Superior temporal gyrus (tissue), 1 donor: Measurements from ENCODE around the gene ZNF277.

Experiments
- DNase-seq: peaks from one replicate; pipeline ENCODE4 v3.0.0-alpha.2; 2016; ENCODE audit errors: extremely low spot score

Gene ZNF277

DNA sequence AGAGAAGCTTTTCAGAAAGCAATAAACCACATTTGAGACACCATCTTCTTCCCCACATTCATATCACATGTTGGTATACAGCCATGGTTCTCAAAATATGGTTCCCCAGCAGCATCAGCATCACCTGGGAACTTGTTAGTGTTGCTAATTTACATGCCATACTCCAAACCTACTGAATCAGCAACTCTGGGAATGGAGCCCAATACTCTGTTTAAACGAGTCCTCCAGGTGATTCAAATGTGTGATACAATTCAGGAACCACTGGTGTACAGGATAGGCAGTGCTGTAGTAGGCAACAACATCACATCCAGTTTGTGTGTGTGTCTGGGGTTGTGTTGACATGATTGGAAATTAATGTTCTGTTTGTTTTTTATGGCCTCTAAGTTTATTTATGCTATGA, 47.7 kb downstream of the ZNF277 start:
- no peak for DNase-seq

DNA sequence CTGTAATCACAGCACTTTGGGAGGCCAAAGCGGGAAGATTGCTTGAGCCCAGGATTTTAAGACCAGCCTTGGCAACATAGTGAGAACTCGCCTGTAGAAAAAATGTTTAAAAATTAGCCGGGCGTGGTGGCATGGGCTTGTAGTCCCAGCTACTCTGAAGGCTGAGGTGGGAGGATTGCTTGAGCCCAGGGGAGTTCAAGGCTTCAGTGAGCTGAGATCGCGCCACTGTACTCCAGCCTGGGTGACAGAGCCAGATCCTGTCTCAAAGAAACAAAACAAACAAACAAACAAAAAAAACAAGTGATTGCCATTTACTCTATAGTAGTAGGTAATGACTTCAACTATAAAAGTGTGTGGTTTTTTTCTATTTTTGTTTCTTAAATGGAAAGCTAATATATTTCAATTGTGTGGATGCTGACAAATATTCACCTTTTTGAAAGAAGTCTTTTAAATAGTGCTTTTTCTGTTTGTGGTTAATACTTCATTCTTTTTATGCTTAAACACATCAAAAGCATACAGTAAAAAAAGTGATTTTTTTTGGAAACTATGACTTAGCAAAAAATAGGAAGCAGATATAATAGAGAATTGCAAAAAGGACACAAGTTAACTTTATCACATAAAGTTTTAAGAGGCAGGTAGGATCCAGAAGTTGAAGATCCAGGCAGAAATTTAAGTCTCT, 48.4 kb downstream of the ZNF277 start:
- DNase-seq, result no peak

GRCh38 chr7:112255388-112255720, 48.9 kb downstream of the ZNF277 start:
- DNase-seq, result no peak

DNA sequence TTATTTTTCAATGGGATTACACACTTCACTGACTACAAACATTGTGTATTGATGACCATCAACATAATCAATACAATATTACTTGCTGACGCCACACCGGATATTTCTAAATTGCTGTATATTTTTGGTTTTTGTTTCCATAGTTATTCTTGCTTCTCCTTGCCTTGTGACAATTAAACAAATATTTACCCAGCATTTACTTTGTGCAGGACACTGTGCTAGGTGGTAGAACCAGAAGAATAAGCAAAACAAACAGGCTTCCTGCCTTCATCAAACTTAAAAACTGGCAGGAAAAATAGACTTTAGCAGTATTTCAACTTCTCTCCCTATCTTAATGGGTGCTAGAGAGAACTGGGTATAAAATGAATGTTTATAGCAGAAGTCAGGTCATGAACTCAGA, 50.6 kb downstream of the ZNF277 start:
- DNase-seq, result no peak

GRCh38 chr7:112260911-112261310, 54.4 kb downstream of the ZNF277 start:
- DNase-seq, result no peak

DNA sequence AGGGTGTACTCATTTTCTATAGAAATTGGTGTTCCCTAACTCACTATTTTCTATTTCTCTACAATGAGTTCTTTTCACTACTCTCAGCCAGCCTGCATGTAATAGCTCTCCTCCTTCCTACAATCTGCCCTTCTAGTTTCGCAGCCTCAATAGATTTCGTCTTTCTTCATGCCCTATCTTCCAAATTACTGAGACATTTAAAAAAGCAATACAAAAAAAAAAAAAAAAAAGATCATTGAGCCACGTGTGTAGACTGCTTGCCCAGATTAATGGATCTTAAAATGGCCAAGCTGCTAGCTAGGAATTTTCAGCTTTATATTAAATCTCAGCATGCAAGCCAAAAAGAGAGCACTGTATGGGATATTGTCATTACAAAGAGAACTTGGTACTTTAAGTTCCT, 55.5 kb downstream of the ZNF277 start:
- no peak for DNase-seq

- DNase-seq, result no peak
Measured at GRCh38 chr7:112262855-112263487, 56.5 kb downstream of the ZNF277 start.

DNA sequence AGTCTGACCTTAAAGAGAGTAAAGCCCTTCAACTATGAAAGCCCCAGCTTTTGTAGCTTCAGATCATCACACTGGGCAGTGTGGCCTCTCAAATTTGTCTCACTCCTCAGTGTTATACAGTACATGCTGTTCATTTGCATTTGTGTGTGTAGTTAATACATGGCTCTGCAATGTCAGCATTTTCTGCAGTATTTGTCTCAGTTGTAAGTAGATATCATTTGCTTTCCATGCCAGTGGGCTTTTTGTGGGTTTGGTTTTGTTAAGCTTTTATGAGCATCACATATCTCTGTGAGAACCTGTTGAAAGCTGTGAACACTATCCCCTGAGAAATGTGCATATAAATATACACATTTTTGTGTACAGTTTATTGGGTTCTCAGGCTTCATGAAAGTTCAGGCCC, 57.0 kb downstream of the ZNF277 start:
- DNase-seq, result no peak

DNA sequence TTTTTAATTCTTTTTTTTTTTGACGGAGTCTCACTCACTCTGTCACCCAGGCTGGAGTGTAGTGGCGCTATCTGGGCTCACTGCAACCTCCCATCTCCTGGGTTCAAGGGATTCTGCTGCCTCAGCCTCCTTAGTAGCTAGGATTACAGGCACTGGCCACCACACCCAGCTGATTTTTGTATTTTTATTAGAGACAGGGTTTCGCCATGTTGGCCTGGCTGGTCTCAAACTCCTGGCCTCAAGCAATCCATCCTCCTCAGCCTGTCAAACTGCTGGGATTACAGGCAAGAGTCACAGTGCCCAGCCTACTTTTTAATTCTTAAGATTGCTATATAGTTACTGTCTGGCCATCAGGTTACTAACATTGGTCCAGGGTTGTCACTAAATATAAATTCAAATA, 59.6 kb downstream of the ZNF277 start:
- no peak for DNase-seq

DNA sequence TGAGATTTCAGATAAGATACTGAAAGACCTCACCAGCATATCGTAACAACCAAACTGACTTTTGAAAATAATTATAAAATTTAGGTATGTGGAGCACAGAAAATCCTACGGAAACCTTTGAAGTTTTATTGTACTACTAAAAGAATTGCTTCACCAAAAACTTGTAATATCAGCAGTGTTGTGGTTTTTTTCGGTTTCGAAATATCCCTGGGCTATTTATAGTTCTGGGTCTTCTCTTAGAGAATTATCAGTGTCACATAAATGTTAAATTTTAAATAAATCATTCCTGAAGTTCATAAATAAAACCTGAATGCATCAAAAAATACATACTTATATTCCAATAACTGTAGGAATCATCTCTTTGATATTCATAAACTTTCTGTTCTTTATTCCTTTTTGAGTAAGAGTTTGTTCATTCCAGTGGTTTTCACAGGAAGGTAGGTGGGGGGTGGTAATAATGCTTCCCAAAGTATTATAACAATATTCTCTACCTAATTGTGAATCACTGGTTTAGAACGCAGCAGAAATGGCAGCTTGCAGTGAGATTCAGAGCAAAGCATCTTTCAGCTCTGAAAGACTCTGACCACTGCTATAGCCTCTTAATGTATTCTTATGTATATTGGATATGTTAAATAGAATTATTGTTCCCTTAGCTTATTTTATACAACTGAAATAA, 60.2 kb downstream of the ZNF277 start:
- DNase-seq, result no peak

GRCh38 chr7:112267944-112268691, 61.6 kb downstream of the ZNF277 start:
- no peak for DNase-seq

DNA sequence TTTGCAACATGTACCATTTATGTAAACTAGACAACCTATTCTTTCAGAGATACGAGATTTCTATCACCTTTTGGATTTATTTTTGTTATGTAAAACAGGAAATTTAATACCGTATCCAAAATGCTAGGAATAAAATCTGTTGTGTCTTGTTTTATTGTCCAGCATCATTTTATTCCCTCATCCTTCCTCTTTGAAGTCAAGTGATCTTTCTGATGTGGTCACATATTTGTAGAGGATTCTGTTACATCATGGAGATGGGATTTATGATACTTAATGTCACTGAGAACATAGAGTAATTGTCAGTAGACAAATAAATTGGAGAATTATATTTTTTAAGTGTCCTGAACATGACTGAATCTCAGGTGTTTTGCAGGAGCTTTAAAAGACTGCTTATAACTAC, 64.7 kb downstream of the ZNF277 start:
- no peak for DNase-seq

- no peak for DNase-seq
Measured at GRCh38 chr7:112272921-112273561, 66.5 kb downstream of the ZNF277 start.

DNA sequence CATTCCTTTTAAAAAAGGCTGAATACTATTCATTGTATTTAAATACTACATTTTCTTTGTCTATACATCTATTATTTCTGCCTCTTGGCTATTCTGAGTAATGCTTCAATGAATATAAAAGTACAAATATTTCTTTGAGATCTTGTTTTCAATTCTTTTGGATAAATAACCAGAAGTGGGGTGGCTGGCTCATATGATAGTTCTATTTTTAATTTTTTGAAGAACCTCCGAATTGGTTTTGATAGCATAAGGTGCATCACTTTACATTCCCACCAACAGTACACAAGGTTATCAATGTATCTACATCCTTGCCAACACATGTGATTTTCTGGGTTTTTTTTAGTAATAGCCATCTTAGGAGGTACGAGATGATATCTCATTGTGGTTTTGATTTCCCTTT, 72.5 kb downstream of the ZNF277 start:
- DNase-seq, result no peak

- no peak for DNase-seq
Measured at GRCh38 chr7:112280267-112280666, 73.8 kb downstream of the ZNF277 start.

- no peak for DNase-seq
Measured at GRCh38 chr7:112282476-112283188, 76.1 kb downstream of the ZNF277 start.

- DNase-seq, result no peak
Measured at GRCh38 chr7:112283382-112283910, 77.0 kb downstream of the ZNF277 start.

- peak; percentile 53 for DNase-seq
Measured at GRCh38 chr7:112286250-112287086, 80.0 kb downstream of the ZNF277 start.

GRCh38 chr7:112288301-112288700, 81.8 kb downstream of the ZNF277 start:
- no peak for DNase-seq

DNA sequence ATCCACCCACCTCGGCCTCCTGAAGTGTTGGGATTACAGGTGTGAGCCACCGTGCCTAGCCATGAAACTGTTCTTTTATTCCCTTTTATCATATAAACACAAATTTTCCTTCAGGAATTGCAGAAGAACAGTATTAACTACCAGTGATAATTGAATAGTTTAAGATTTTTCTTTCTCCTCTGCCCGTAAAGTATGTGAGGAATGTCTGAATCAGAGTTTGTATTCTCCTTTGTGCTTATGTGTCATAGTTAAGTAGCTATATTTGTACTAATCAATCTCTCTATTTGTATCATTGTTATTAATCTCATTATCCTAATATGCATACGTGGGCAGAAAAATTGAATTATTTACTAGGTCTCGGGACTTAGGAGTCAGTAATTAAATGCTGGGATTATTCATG, 83.6 kb downstream of the ZNF277 start:
- DNase-seq, result no peak
